AG04449 (cell line): ENCODE data around the gene ATP5PB.

Experiments
- CTCF ChIA-PET: fragments of 350-600 bp; formaldehyde crosslinking; extraction: SDS; loops from one replicate; lab custom pipeline; 2021; ENCODE audit warnings: antibody characterized with exemption; lab: Yijun Ruan, JAX
- POLR2A ChIA-PET: fragments of 400-600, 350-600 bp; formaldehyde crosslinking; extraction: SDS; loops from one replicate; lab custom pipeline; 2020; ENCODE audit warnings: antibody characterized with exemption, inconsistent platforms; lab: Yijun Ruan, JAX
- DNase-seq: peaks from one replicate; pipeline ENCODE4 v3.0.0-alpha.2; 2010; ENCODE audit warnings: low read depth, low spot score
- H3K4me3 ChIP-seq: 2 replicates; pipeline ENCODE4 v1.5.1; 2011; ENCODE audit warnings: low read depth, mild to moderate bottlenecking, control low read depth, low read length
- CTCF ChIP-seq: IDR thresholded peaks from one replicate; pipeline ENCODE4 v1.5.1; 2011; ENCODE audit warnings: mild to moderate bottlenecking, moderate library complexity, low read length, control low read depth, inconsistent platforms; ENCODE audit not compliant: insufficient read depth; ENCODE audit errors: missing control alignments

The ATP5PB gene

GRCh38 chr1:111420377-111420776 is 28.9 kb upstream of the ATP5PB start:
- H3K4me3 ChIP-seq: no peak overlapping the region
- ChIA-PET CTCF (interaction anchor here (1.6 kb wide), 1 partner anchor 20 kb away, joined by 8 read pairs; no protein-coding TSS in a partner anchor), POLR2A (no interaction called here)
- TF ChIP-seq CTCF: no peak
- DNase-seq: no peak

- TF ChIP-seq CTCF: no peak
- POLR2A ChIA-PET: no interaction called here
- CTCF ChIA-PET: interaction anchor here (1.1 kb wide), 1 partner anchor 22 kb away, joined by 4 read pairs; no protein-coding TSS in a partner anchor
- H3K4me3 ChIP-seq: no peak overlapping the region
- DNase-seq: no peak
Measured at GRCh38 chr1:111422546-111423391, 26.5 kb upstream of the ATP5PB start.

- ChIA-PET CTCF (no interaction called here), POLR2A (no interaction called here)
- no peak for TF ChIP-seq CTCF
- H3K4me3 ChIP-seq: no peak overlapping the region
- no peak for DNase-seq
Measured at GRCh38 chr1:111424281-111424680, 25.0 kb upstream of the ATP5PB start.

GRCh38 chr1:111436726-111437125 is 12.5 kb upstream of the ATP5PB start:
- no peak for DNase-seq
- TF ChIP-seq CTCF: no peak
- POLR2A ChIA-PET: no interaction called here
- H3K4me3 ChIP-seq: no peak overlapping the region
- CTCF ChIA-PET: interaction anchor here (1.0 kb wide), 1 partner anchor 11 kb away, joined by 3 read pairs; no protein-coding TSS in a partner anchor

GRCh38 chr1:111439461-111440351 is 9.6 kb upstream of the ATP5PB start:
- no peak for TF ChIP-seq CTCF
- ChIA-PET CTCF (interaction anchor here (0.8 to 1.8 kb wide), 5 partner anchors 9 to 330 kb away, joined by 3 to 4 read pairs (median 4); partner anchors contain the start of gene WDR77), POLR2A (no interaction called here)
- DNase-seq: no peak
- no peak overlapping the region for H3K4me3 ChIP-seq
